HCT116 (cell line): ENCODE measurements around the gene ANKRD44. TPM values are rescaled to one million over a fixed set of nuclear protein-coding genes. Genes with fewer than 3 reads are reported as not detected.

ENCODE experiments used
- ATAC-seq: fragments of 200-7000 bp; cut with Tn5 transposase; 2 replicates; pipeline ENCODE4 v1.9.1; 2020; ENCODE audit warnings: mild to moderate bottlenecking, moderate library complexity
- BruUV-seq: library from RNA; stranded (reverse); fragments of 400-500 nt; replicated peaks from 2 replicates; lab custom pipeline; 2021; lab: Mats Ljungman, UMichigan
- CTCF ChIA-PET: fragments of 300-600 bp; sonication (Branson Sonifier 250); formaldehyde crosslinking; loops from one replicate; lab custom pipeline; 2021; ENCODE audit warnings: antibody characterized with exemption; lab: Charles Lee
- POLR2A ChIA-PET: fragments of 300-600, 350-600 bp; sonication (Branson Sonifier 250); formaldehyde crosslinking; loops from one replicate; lab custom pipeline; 2021; ENCODE audit warnings: antibody characterized with exemption; lab: Charles Lee
- RAD21 ChIA-PET, 2 experiments: fragments of 300-600 bp; sonication (Branson Sonifier 250); formaldehyde crosslinking; loops; one replicate each; lab custom pipeline; 2023; ENCODE audit warnings: low total read pairs in 2 of 2; ENCODE audit not compliant: uncharacterized antibody in 2 of 2, unreplicated experiment in 2 of 2, low non-redundant PET in 1 of 2; lab: Charles Lee
- DNase-seq: peaks from one replicate; pipeline ENCODE4 v3.0.0-alpha.2; 2010; ENCODE audit warnings: low read depth, low spot score
- H2AFZ ChIP-seq: fragments of 200-600 bp; shearing (Covaris generic), sonication (generic); 2 replicates; pipeline ENCODE4 v1.6.1; 2017; ENCODE audit warnings: low read depth, mixed run types, mixed read lengths, antibody characterized with exemption, low read length; ENCODE audit not compliant: poor library complexity, severe bottlenecking
- H3K27ac ChIP-seq: 2 replicates; pipeline ENCODE4 v1.5.1; 2012; ENCODE audit warnings: low read depth, low read length
- H3K27me3 ChIP-seq: fragments of 200-600 bp; sonication (generic); 2 replicates; pipeline ENCODE4 v1.6.1; 2016; ENCODE audit warnings: mixed run types, low read length, mixed read lengths; ENCODE audit not compliant: insufficient read depth
- H3K36me3 ChIP-seq, 2 experiments: fragments of 200-500 bp in 1 of 2; fragments of 200-600 bp in 1 of 2; sonication (Bioruptor generic) in 1 of 2; sonication (generic) in 1 of 2; 2 replicates each; pipeline versions ENCODE4 v1.5.1 to v1.6.1; 2014 to 2016; ENCODE audit warnings: low read length in 2 of 2, inconsistent platforms in 1 of 2, mixed read lengths in 1 of 2, mixed run types in 1 of 2; ENCODE audit not compliant: insufficient read depth in 2 of 2, control insufficient read depth in 1 of 2
- H3K4me1 ChIP-seq, 2 experiments: fragments of 200-600 bp in 1 of 2; sonication (generic) in 1 of 2; 2 replicates each; pipeline versions ENCODE4 v1.5.1 to v1.6.1; 2012 to 2017; ENCODE audit warnings: low read length in 2 of 2, inconsistent platforms in 1 of 2, mild to moderate bottlenecking in 1 of 2, mixed read lengths in 1 of 2, mixed run types in 1 of 2, moderate library complexity in 1 of 2; ENCODE audit not compliant: insufficient read depth in 2 of 2, control insufficient read depth in 1 of 2
- H3K4me2 ChIP-seq: fragments of 200-600 bp; sonication (generic); 2 replicates; pipeline ENCODE4 v1.6.1; 2017; ENCODE audit warnings: mixed run types, low read length, mixed read lengths
- H3K4me3 ChIP-seq, 2 experiments: fragments of 200-600 bp in 1 of 2; sonication (generic) in 1 of 2; replicated peaks in 1 of 2; 2 replicates each; pipeline ENCODE4 v1.5.1; 2011 to 2016; ENCODE audit warnings: low read length in 2 of 2, control low read depth in 1 of 2, low read depth in 1 of 2, mild to moderate bottlenecking in 1 of 2, mixed read lengths in 1 of 2, mixed run types in 1 of 2
- H3K79me2 ChIP-seq: fragments of 200-600 bp; sonication (generic); 2 replicates; pipeline ENCODE4 v1.6.1; 2017; ENCODE audit warnings: mild to moderate bottlenecking, mixed run types, low read length, moderate library complexity, mixed read lengths; ENCODE audit not compliant: insufficient read depth
- H3K9ac ChIP-seq: fragments of 200-600 bp; sonication (generic); 2 replicates; pipeline ENCODE4 v1.6.1; 2016; ENCODE audit warnings: low read length, mixed read lengths
- H3K9me2 ChIP-seq: fragments of 200-600 bp; sonication (generic), shearing (Covaris generic); 2 replicates; pipeline ENCODE4 v1.6.1; 2017; ENCODE audit warnings: mixed run types, mild to moderate bottlenecking, moderate library complexity; ENCODE audit not compliant: insufficient read depth
- H3K9me3 ChIP-seq, 2 experiments: fragments of 200-500 bp in 1 of 2; fragments of 200-600 bp in 1 of 2; sonication (Bioruptor generic) in 1 of 2; sonication (generic) in 1 of 2; 2 replicates each; pipeline ENCODE4 v1.6.1; 2014 to 2017; ENCODE audit warnings: low read length in 2 of 2, mixed read lengths in 2 of 2, inconsistent platforms in 1 of 2, low read depth in 1 of 2, mild to moderate bottlenecking in 1 of 2, mixed run types in 1 of 2, moderate library complexity in 1 of 2; ENCODE audit not compliant: control insufficient read depth in 1 of 2, insufficient read depth in 1 of 2
- H4K20me1 ChIP-seq: fragments of 200-600 bp; sonication (generic), shearing (Covaris generic); 2 replicates; pipeline ENCODE4 v1.6.1; 2017; ENCODE audit warnings: mixed run types, mild to moderate bottlenecking, moderate library complexity; ENCODE audit not compliant: insufficient read depth
- CBX3 ChIP-seq: IDR thresholded peaks from 2 replicates; pipeline ENCODE4 v1.6.1; 2012; ENCODE audit warnings: low read depth
- EGR1 ChIP-seq: IDR thresholded peaks from 2 replicates; pipeline ENCODE4 v1.6.1; 2012; ENCODE audit warnings: low read depth
- ELF1 ChIP-seq: IDR thresholded peaks from 2 replicates; pipeline ENCODE4 v1.6.1; 2012; ENCODE audit warnings: low read depth, borderline replicate concordance
- EZH2 ChIP-seq: fragments of 200-600 bp; sonication (generic); IDR thresholded peaks from 2 replicates; pipeline ENCODE4 v1.6.1; 2017; ENCODE audit warnings: antibody characterized with exemption, mixed run types
- JUND ChIP-seq: IDR thresholded peaks from 2 replicates; pipeline ENCODE4 v1.6.1; 2012
- POLR2A ChIP-seq: IDR thresholded peaks from 2 replicates; pipeline ENCODE4 v1.7.0; 2011; ENCODE audit warnings: borderline replicate concordance; ENCODE audit not compliant: insufficient read depth, insufficient read length; ENCODE audit errors: extremely low read depth
- POLR2AphosphoS5 ChIP-seq: IDR thresholded peaks from 2 replicates; pipeline ENCODE4 v1.6.1; 2011; ENCODE audit warnings: mild to moderate bottlenecking, low read depth, low read length, moderate library complexity
- RAD21 ChIP-seq: IDR thresholded peaks from 2 replicates; pipeline ENCODE4 v1.6.1; 2012; ENCODE audit warnings: low read depth, mild to moderate bottlenecking
- SIN3A ChIP-seq: IDR thresholded peaks from 2 replicates; pipeline ENCODE4 v1.6.1; 2012; ENCODE audit warnings: low read depth
- SP1 ChIP-seq: IDR thresholded peaks from 2 replicates; pipeline ENCODE4 v1.6.1; 2012; ENCODE audit warnings: low read depth
- SRF ChIP-seq: IDR thresholded peaks from 2 replicates; pipeline ENCODE4 v1.6.1; 2012; ENCODE audit warnings: low read depth
- TCF7L2 ChIP-seq: IDR thresholded peaks from 2 replicates; pipeline ENCODE4 v1.7.0; 2011; ENCODE audit warnings: borderline replicate concordance, inconsistent platforms; ENCODE audit not compliant: insufficient read depth, insufficient read length; ENCODE audit errors: extremely low read depth
- YY1 ChIP-seq: IDR thresholded peaks from 2 replicates; pipeline ENCODE4 v1.6.1; 2011; ENCODE audit warnings: low read length, low read depth, moderate library complexity, mild to moderate bottlenecking; ENCODE audit not compliant: insufficient replicate concordance; ENCODE audit errors: extremely low read depth
- ZFX ChIP-seq: fragments of 450-650 bp; IDR thresholded peaks from 2 replicates; pipeline ENCODE4 v1.6.1; 2017
- intact Hi-C: fragments of 100-400 bp; cut with micrococcal nuclease; formaldehyde crosslinking; loops from 2 replicates; pipeline ENCODE4 v1.10.0; 2022
- total RNA-seq: library from RNA; stranded (reverse); gene quantifications from one replicate; pipeline ENCODE4 v1.2.1, GENCODE V29; 2021; ENCODE audit not compliant: unreplicated experiment
- TF ChIP-seq, protein P1 (sequence below): IDR thresholded peaks from 2 replicates; pipeline ENCODE4 v1.6.1; 2011; ENCODE audit warnings: mild to moderate bottlenecking, low read length, moderate library complexity; ENCODE audit not compliant: insufficient replicate concordance; ENCODE audit errors: extremely low read depth
- TF ChIP-seq, protein P2 (sequence below): IDR thresholded peaks from 2 replicates; pipeline ENCODE4 v1.6.1; 2012
- TF ChIP-seq, protein P3 (sequence below): IDR thresholded peaks from 2 replicates; pipeline ENCODE4 v1.6.1; 2012
- TF ChIP-seq, protein P4 (sequence below), 3 experiments: fragments of 200-600 bp in 1 of 3; sonication (generic) in 1 of 3; IDR thresholded peaks in 2 of 3; conservative IDR thresholded peaks in 1 of 3; 2 replicates each; pipeline ENCODE4 v1.5.1; 2012 to 2017; ENCODE audit warnings: low read depth in 2 of 3, low read length in 2 of 3, antibody characterized with exemption in 1 of 3, borderline replicate concordance in 1 of 3, control low read depth in 1 of 3, mild to moderate bottlenecking in 1 of 3, mixed read lengths in 1 of 3, mixed run types in 1 of 3, moderate library complexity in 1 of 3; ENCODE audit not compliant: insufficient read depth in 1 of 3
- TF ChIP-seq, protein P5 (sequence below): IDR thresholded peaks from 2 replicates; pipeline ENCODE4 v1.6.1; 2012; ENCODE audit warnings: low read depth

Gene ANKRD44
- total RNA-seq, 1 experiment from 2014 or later: 2.7 TPM

DNA sequence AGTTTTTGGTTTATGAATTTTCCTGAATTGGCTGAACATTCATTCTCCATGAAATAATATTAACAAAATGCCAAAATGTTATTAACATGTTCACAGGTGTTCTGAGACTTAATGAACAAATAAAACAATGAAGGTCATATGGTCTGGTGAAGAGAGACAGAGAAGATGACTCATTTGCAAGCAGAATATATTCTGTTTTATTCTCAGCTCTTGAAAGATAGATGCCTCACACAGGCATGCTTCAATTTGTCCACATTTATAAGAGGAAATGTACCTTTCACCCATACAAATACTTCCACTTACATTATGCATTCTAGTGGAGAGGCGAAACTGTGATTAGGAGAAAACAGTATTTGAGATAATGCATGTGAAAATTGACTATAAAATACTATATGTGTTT lies 308.7 kb downstream of the ANKRD44 start:
- H3K9me2 ChIP-seq: no peaks in the 10 kb centered on the region
- H3K27me3 ChIP-seq: no peaks in the 10 kb centered on the region
- no peak overlapping the region for H3K27ac ChIP-seq
- no peaks in the 10 kb centered on the region for H4K20me1 ChIP-seq
- DNase-seq: no peak
- ATAC-seq: no peak
- H2AFZ ChIP-seq: no peak overlapping the region
- H3K4me1 ChIP-seq: no peaks in the 10 kb centered on the region
- H3K79me2 ChIP-seq: no peaks in the 10 kb centered on the region
- H3K9me3 ChIP-seq: no peaks in the 10 kb centered on the region
- intact Hi-C loops: no loop called here
- RAD21 ChIA-PET: no interaction called here
- H3K4me2 ChIP-seq: no peak overlapping the region
- no TSS peak for BruUV-seq
- CTCF ChIA-PET: no interaction called here
- POLR2A ChIA-PET: no interaction called here
- no peaks in the 10 kb centered on the region for H3K36me3 ChIP-seq
- no peak overlapping the region for H3K9ac ChIP-seq
- H3K4me3 ChIP-seq: no peak overlapping the region
- TF ChIP-seq, protein P1, sequence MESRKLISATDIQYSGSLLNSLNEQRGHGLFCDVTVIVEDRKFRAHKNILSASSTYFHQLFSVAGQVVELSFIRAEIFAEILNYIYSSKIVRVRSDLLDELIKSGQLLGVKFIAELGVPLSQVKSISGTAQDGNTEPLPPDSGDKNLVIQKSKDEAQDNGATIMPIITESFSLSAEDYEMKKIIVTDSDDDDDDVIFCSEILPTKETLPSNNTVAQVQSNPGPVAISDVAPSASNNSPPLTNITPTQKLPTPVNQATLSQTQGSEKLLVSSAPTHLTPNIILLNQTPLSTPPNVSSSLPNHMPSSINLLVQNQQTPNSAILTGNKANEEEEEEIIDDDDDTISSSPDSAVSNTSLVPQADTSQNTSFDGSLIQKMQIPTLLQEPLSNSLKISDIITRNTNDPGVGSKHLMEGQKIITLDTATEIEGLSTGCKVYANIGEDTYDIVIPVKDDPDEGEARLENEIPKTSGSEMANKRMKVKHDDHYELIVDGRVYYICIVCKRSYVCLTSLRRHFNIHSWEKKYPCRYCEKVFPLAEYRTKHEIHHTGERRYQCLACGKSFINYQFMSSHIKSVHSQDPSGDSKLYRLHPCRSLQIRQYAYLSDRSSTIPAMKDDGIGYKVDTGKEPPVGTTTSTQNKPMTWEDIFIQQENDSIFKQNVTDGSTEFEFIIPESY: no peak
- no peak for TF ChIP-seq JUND
- TF ChIP-seq POLR2AphosphoS5: no peak
- no peak for TF ChIP-seq SRF
- no peak for TF ChIP-seq EGR1
- no peak for TF ChIP-seq CBX3
- TF ChIP-seq TCF7L2: no peak
- TF ChIP-seq RAD21: no peak
- TF ChIP-seq, protein P2, sequence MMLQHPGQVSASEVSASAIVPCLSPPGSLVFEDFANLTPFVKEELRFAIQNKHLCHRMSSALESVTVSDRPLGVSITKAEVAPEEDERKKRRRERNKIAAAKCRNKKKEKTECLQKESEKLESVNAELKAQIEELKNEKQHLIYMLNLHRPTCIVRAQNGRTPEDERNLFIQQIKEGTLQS: no peak
- TF ChIP-seq ELF1: no peak
- no peak for TF ChIP-seq SP1
- TF ChIP-seq, protein P3, sequence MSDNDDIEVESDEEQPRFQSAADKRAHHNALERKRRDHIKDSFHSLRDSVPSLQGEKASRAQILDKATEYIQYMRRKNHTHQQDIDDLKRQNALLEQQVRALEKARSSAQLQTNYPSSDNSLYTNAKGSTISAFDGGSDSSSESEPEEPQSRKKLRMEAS: no peak
- no peak for TF ChIP-seq POLR2A
- TF ChIP-seq ZFX: no peak
- TF ChIP-seq EZH2: no peak
- TF ChIP-seq, protein P4, sequence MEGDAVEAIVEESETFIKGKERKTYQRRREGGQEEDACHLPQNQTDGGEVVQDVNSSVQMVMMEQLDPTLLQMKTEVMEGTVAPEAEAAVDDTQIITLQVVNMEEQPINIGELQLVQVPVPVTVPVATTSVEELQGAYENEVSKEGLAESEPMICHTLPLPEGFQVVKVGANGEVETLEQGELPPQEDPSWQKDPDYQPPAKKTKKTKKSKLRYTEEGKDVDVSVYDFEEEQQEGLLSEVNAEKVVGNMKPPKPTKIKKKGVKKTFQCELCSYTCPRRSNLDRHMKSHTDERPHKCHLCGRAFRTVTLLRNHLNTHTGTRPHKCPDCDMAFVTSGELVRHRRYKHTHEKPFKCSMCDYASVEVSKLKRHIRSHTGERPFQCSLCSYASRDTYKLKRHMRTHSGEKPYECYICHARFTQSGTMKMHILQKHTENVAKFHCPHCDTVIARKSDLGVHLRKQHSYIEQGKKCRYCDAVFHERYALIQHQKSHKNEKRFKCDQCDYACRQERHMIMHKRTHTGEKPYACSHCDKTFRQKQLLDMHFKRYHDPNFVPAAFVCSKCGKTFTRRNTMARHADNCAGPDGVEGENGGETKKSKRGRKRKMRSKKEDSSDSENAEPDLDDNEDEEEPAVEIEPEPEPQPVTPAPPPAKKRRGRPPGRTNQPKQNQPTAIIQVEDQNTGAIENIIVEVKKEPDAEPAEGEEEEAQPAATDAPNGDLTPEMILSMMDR (IDR thresholded peaks at IDR 0.05 in 2 of 3, conservative IDR thresholded peaks at IDR 0.05 in 1 of 3; ENCODE audit: borderline replicate concordance in 1 of 3, insufficient read depth in 1 of 3, low read depth in 2 of 3, low read length in 2 of 3): no peak
- TF ChIP-seq YY1: no peak
- TF ChIP-seq, protein P5, sequence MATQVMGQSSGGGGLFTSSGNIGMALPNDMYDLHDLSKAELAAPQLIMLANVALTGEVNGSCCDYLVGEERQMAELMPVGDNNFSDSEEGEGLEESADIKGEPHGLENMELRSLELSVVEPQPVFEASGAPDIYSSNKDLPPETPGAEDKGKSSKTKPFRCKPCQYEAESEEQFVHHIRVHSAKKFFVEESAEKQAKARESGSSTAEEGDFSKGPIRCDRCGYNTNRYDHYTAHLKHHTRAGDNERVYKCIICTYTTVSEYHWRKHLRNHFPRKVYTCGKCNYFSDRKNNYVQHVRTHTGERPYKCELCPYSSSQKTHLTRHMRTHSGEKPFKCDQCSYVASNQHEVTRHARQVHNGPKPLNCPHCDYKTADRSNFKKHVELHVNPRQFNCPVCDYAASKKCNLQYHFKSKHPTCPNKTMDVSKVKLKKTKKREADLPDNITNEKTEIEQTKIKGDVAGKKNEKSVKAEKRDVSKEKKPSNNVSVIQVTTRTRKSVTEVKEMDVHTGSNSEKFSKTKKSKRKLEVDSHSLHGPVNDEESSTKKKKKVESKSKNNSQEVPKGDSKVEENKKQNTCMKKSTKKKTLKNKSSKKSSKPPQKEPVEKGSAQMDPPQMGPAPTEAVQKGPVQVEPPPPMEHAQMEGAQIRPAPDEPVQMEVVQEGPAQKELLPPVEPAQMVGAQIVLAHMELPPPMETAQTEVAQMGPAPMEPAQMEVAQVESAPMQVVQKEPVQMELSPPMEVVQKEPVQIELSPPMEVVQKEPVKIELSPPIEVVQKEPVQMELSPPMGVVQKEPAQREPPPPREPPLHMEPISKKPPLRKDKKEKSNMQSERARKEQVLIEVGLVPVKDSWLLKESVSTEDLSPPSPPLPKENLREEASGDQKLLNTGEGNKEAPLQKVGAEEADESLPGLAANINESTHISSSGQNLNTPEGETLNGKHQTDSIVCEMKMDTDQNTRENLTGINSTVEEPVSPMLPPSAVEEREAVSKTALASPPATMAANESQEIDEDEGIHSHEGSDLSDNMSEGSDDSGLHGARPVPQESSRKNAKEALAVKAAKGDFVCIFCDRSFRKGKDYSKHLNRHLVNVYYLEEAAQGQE: no peak
- TF ChIP-seq SIN3A: no peak
